Mesodermal cell (in vitro differentiated cells): ENCODE data around the gene ALB.
A peak's percentile ranks its signal among the peaks of the same experiment; 100 is the strongest.

ENCODE experiments used
- H3K27ac ChIP-seq: 2 replicates; pipeline ENCODE4 v1.7.0; 2013; ENCODE audit warnings: mild to moderate bottlenecking, low read depth, low read length, moderate library complexity; ENCODE audit not compliant: severe bottlenecking
- H3K36me3 ChIP-seq: 2 replicates; pipeline ENCODE4 v1.7.1; 2013; ENCODE audit warnings: mild to moderate bottlenecking, low read length, moderate library complexity; ENCODE audit not compliant: control insufficient read depth, insufficient read depth
- H3K4me1 ChIP-seq: one replicate; pipeline ENCODE4 v1.7.1; 2013; ENCODE audit warnings: mild to moderate bottlenecking, low read length; ENCODE audit not compliant: insufficient read depth, control insufficient read depth, poor library complexity, severe bottlenecking
- H3K4me3 ChIP-seq: 2 replicates; pipeline ENCODE4 v1.7.0; 2013; ENCODE audit warnings: low read length, control low read depth, mild to moderate bottlenecking; ENCODE audit not compliant: insufficient read depth, poor library complexity, severe bottlenecking; ENCODE audit errors: extremely low read depth
- H3K9me3 ChIP-seq: 2 replicates; pipeline ENCODE4 v1.7.1; 2013; ENCODE audit warnings: mild to moderate bottlenecking, low read length, moderate library complexity; ENCODE audit not compliant: control insufficient read depth
- WGBS, 2 experiments: methylation state at CpG; one replicate each; pipeline ENCODE4 v1.1.5; 2013; ENCODE audit warnings: missing lambda C conversion rate in 2 of 2; ENCODE audit not compliant: insufficient coverage in 2 of 2; 5-methylcytosine and 5-hydroxymethylcytosine counted together

The ALB gene

DNA sequence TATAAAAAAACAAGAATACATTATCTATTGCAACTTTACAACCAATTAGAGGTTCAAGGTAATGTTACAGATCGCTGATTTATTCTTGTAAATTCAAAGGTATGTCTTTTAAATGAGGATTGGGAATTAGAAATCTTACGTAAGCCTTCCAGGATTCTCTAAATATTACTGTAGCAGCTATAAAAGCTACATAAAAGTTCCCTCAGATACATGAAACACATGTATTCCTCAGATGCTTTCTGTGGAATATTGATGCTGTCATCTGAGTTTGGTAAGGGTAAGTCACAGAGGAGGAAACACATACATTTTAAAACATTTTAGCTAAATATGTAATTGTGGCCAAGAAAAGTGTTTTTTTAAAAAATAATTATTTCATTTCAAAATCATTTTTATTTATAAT, 35.4 kb downstream of the ALB start:
- Histone ChIP-seq H3K9me3 (no peaks in the 10 kb centered on the region), H3K4me1 (no peaks in the 10 kb centered on the region), H3K36me3 (no peaks in the 10 kb centered on the region), H3K27ac (no peak overlapping the region), H3K4me3 (no peak overlapping the region)
- WGBS, 2 experiments: no CpG with 5 or more reads among the region's 2 CpGs

DNA sequence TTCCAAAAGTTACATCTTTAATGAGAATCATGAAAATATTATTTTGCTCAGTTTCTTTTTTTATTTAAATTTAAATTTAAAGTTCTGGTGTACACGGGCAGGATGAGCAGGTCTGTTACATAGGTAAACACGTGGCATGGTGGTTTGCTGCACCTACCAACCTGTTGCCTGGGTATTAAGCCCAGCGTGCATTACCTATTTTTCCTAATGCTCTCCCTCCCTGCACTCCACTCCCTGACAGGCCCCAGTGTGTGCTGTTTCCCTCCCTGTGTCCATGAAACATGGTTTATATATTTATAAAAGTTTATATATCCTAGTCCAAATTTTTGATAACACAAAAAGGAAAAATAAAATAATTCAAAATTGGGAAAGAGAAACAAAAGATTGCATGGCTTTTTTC, 35.9 kb downstream of the ALB start:
- WGBS, 2 experiments: 78 to 100% methylated on average over 2 to 3 of the region's 3 CpGs
- Histone ChIP-seq H3K36me3 (no peaks in the 10 kb centered on the region), H3K9me3 (no peaks in the 10 kb centered on the region), H3K4me3 (no peak overlapping the region), H3K27ac (no peak overlapping the region), H3K4me1 (no peaks in the 10 kb centered on the region)

DNA sequence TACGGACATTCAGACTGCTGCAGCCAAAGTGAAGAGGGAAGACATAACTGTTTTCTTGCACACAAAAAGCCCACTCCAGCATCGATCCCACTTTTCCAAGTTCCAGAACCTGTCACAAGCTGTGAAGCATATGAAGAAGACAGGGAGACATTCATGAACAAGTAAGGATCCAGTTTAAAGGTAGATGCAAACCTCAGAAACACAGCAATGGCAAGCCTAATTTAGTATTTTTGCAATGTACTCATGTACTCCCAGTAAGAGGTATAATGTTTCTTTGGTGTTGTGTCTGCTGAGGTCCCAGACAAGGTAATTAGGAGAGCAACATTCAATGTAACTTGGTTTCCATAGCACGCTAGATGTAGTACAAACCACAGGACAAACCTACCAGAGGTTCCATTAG, 36.6 kb downstream of the ALB start:
- 100% methylated on average over 1 to 2 of the region's 3 CpGs for WGBS, 2 experiments
- Histone ChIP-seq H3K9me3 (no peaks in the 10 kb centered on the region), H3K36me3 (no peaks in the 10 kb centered on the region), H3K4me1 (peaks cover 3% of the 10 kb centered on the region), H3K4me3 (no peak overlapping the region), H3K27ac (no peak overlapping the region)

DNA sequence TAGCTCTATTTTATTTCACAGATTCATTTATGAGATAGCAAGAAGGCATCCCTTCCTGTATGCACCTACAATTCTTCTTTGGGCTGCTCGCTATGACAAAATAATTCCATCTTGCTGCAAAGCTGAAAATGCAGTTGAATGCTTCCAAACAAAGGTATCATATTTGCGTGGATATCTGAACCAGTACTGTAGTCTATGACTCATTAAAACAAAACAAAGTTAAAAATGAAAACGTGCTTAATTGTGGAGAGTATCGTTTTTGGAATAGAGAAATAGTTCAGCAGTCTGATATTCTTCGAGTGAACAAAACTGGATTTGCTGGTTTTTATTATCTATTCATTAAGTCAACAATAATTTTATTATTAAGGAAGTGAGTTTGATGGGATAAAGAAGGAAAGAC, 38.2 kb downstream of the ALB start:
- Histone ChIP-seq H3K9me3 (no peaks in the 10 kb centered on the region), H3K36me3 (no peaks in the 10 kb centered on the region), H3K4me1 (peaks cover 3% of the 10 kb centered on the region), H3K4me3 (no peak overlapping the region), H3K27ac (no peak overlapping the region)
- WGBS, 2 experiments: 100% methylated on average over 1 of the region's 5 CpGs; no CpG with 5 or more reads in 1 of the 2 experiments

DNA sequence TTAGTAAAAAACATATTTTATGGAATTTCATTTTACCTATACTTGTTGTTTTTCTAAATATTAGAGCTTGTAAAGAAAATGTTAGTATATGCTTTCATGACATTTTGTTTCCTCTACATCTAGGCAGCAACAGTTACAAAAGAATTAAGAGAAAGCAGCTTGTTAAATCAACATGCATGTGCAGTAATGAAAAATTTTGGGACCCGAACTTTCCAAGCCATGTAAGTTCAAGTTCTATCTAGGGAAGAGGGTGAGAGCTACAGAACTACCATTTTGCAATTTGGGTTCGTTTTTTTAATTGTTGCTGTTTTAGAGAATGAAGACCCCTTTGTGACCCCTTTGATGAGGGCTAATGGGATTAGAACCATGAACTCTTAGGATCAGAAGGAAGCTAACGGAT, 39.1 kb downstream of the ALB start:
- no peak overlapping the region for H3K4me3 ChIP-seq
- no peaks in the 10 kb centered on the region for H3K36me3 ChIP-seq
- H3K27ac ChIP-seq: no peak overlapping the region
- peaks cover 7% of the 10 kb centered on the region for H3K4me1 ChIP-seq
- WGBS, 2 experiments: 56 to 86% methylated on average over 1 to 2 of the region's 3 CpGs
- H3K9me3 ChIP-seq: no peaks in the 10 kb centered on the region

DNA sequence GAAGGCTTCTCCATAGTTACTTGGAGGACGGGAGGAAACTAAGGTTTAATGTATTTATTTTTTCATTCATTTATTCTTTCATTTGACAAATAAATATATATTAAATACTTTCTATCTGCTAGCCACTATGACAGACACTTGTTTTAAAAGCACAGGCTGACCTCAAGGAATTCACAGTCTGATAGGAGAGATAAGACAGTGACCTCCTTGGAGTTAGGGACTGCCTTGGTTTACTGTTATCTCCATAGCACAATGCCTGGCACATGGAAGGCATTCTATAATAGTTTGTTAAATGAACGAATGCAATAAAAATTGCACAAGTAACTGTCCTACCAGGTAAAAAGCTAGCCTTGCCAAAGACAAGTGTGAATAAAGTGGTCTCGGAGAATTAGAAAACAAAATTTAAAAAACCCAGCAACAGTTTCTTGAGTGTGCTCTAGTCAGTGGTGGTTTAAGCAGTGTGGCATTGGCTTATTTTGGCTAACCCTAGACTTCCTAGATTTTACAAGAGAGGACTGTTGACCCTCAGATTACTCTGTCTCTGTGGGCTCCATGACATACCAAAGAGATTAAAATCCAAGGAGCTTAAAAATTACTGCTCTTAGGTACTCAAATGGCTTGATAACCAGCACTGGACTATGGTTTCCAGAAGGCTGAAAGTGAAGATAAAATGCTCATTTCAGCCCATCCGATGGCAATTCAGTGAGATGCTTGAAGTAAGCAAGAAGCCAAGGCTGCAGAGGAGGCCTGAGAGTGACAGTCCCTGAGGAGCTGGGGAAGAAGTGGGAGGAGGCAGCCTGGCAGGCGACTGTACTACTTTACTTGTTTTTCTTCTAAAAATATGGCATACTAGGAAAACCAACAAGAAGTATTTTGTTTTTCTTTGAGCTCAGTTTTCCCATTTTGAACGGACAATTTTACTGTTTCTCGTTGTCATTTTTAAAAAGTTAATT, 41.6 kb downstream of the ALB start:
- Histone ChIP-seq H3K27ac (no peak overlapping the region), H3K36me3 (no peaks in the 10 kb centered on the region), H3K4me1 (peaks cover 16% of the 10 kb centered on the region), H3K9me3 (peaks cover 3% of the 10 kb centered on the region), H3K4me3 (no peak overlapping the region)
- WGBS, 2 experiments: 73 to 88% methylated on average over 2 to 6 of the region's 7 CpGs

DNA sequence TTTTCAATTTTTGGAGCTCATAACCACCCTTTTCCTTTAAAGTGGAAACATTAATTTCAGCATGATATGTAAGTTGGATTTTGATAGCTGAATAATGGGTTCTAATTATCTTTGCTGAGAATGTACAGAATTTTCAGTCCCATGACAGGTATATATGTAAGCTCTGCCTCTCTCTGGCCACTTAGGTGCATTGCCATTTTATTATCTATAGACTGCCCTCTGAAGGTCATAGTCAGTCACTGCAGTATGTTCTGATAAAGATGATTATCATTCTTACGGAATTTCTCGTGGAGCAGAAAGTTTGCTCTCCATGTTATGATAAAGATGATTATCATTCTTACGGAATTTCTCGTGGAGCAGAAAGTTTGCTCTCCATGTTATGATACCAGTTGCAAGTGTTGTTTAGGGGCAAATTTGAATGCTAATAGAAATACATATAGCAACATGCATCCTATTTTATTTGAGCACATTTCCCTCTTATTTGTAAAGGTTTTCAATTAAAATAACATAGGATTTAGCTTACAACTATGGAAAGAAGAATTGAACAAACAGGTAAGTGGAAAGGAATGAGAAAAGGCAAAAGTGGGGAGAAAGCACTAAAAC, 42.4 kb downstream of the ALB start:
- Histone ChIP-seq H3K4me3 (no peak overlapping the region), H3K4me1 (peaks cover 22% of the 10 kb centered on the region), H3K27ac (no peak overlapping the region), H3K9me3 (peaks cover 3% of the 10 kb centered on the region), H3K36me3 (no peaks in the 10 kb centered on the region)
- no CpG with 5 or more reads among the region's 4 CpGs for WGBS, 2 experiments

DNA sequence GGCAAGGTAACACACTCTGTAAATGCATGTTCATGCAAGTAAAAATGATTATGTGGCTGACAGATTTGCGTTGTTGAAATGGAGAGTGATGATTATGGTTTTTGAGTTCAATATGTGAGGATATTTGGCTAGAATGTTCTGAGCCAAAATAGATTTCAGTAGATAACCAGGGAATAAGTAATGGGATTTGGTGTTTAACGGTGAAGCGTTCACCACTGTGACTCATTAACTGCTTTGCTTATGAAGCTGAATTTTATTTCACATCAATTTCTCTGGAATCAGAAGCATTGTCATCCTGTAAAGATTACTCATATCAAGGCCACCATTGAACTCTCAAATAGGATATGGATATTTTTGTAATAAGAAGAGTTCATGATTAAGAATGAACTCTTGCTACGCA, 43.6 kb downstream of the ALB start:
- 85 to 88% methylated on average over 2 to 3 of the region's 4 CpGs for WGBS, 2 experiments
- H3K36me3 ChIP-seq: no peaks in the 10 kb centered on the region
- no peak overlapping the region for H3K27ac ChIP-seq
- H3K4me1 ChIP-seq: peaks cover 31% of the 10 kb centered on the region
- no peak overlapping the region for H3K4me3 ChIP-seq
- peaks cover 3% of the 10 kb centered on the region for H3K9me3 ChIP-seq

DNA sequence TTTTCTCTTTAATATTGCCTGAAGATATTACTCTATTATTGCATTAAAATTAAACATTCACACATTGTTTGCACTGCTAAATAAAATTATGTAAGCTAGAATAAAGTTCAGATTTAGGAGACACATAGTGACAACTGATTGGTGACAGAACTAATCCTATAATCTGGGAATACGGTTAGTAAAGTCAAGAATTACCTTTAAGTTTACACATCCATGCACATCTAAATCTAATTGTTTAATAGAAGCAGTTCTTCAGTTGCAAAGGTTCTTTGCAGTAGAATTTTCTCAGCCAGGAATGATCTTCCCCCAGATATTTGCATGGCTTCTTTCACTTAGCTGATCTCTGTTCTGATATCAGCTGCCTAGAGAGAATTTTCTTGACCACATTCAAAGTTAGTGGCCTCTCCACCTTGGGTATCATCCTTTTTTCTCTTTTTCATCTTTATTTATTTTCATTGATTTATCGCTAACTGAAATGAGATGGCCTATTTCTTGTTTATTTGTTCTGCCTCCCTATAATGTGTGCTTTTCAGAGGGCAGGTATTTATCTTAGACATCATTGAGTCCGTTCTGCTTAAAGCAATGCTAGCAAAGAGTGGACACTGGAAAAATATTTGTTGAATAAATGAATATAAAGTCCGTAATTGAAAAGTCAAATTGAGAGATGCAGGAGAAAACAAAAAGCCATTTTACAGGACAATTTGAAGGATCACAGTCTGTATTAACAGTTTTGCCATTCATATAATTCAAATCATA, 44.5 kb downstream of the ALB start:
- Histone ChIP-seq H3K27ac (no peak overlapping the region), H3K4me1 (peaks cover 37% of the 10 kb centered on the region), H3K36me3 (no peaks in the 10 kb centered on the region), H3K9me3 (peaks cover 3% of the 10 kb centered on the region), H3K4me3 (no peak overlapping the region)
- WGBS, 2 experiments: 80 to 92% methylated on average over 2 of the region's 4 CpGs

DNA sequence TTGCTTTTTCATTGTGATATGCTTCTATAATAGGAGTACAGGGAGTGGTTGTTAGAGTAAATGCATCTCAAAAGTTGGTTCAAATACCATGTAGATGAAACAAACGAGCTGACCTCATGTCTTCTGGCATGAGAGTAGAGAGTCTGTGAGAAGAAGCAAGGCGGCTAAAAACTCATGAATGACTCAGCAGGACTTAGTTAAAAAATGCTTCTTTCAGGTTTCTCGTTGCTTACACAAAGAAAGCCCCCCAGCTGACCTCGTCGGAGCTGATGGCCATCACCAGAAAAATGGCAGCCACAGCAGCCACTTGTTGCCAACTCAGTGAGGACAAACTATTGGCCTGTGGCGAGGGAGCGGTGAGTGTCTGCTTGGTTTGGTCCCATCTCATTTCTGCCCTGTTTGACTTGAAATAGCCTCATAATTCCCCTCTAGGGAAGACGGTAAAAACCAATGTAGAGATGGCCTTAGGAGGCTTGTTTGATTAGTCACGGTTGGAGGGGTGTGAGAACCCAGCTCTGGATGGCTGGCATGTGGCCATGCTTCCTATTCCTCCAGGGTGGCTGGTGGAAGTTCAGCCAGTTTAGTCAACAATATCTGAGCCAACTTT, 46.4 kb downstream of the ALB start:
- H3K27ac ChIP-seq: peak overlapping the region; percentile 87
- peaks cover 35% of the 10 kb centered on the region for H3K4me1 ChIP-seq
- H3K4me3 ChIP-seq: no peak overlapping the region
- WGBS, 2 experiments: 42 to 53% methylated on average over 5 to 8 of the region's 9 CpGs
- H3K36me3 ChIP-seq: no peaks in the 10 kb centered on the region
- peaks cover 3% of the 10 kb centered on the region for H3K9me3 ChIP-seq
